Activated CD4-positive, alpha-beta T cell treated with anti-CD3 and anti-CD28 coated beads for 4 hours (primary cell): ENCODE data around the gene HSD11B1L.
"Not testable (repeated sequence)": the region's sequence is repeated elsewhere in the genome, so short reads cannot be mapped to it uniquely, and the experiment has no call there.

ENCODE experiments used
- DNase-seq, 2 donors: peaks; one replicate each; pipeline ENCODE4 v3.0.0-alpha.2; 2020

Gene HSD11B1L

DNA sequence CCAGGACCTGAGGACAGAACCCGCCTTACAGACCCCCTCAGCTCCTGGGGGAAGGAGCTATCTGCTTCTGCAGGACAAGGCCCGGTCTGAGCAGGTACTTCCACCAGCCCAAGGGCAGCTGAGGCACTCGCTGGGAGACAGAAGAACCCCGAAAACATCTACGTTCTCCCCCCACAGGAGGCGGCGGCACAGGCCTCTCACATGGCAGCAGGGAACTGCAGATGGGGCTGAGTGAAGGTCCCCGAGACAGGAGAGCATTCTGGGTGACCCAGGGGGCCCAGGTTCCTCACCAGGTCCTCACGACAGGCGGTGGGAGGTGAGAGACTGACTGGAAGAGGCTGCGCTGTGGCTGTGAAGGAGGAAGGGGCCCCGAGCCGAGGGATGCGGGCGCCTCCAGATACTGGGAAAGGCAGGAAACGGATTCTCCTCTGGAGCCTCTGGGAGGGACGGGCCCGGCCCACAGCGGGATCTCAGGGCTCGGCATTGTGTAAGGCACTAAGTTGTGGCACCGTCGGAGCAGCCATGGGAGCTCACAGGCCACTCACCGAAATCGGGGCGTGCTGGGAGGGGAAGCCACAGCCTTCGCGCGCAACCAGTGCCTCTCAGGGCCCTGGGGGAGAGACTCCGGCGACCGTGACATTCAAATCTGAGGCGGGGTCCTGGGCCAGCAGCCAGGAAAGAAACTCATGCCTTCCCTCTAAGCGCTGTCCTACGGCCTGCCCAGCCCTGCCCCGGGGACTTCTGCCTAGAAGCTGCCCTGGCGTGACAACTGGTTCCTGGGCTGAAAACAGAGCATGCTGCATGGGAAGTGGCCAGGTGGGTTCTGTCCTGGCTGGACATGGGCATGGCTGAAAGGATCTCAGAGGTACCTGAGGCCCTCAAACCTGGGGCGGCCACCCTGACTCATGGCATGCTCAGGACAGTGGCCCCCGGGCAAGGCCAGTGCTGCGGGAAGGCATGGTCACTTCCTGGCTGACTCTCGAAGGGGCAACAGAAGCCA lies 23.3 kb downstream of the HSD11B1L start:
- DNase-seq = no peak

DNA sequence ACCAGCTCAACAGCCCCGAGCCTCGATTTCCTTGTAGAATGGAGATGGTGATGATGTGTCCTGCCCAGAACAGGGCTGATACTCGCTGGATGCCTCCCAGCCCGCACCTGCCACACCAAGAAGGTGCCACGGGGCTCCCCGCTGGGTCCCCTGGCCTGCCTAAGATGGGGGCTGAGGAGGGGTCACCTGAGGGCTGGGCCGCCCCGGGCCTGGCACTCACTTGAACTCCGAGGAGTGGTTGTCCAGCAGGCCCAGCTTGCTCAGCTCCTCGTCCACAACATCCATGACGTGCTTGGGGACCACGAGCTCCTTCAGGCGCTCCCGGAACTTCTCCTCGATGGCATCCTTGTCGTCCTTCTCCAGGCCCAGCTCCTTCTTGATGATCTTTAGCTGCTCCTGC lies 24.7 kb downstream of the HSD11B1L start:
- DNase-seq = no peak

DNA sequence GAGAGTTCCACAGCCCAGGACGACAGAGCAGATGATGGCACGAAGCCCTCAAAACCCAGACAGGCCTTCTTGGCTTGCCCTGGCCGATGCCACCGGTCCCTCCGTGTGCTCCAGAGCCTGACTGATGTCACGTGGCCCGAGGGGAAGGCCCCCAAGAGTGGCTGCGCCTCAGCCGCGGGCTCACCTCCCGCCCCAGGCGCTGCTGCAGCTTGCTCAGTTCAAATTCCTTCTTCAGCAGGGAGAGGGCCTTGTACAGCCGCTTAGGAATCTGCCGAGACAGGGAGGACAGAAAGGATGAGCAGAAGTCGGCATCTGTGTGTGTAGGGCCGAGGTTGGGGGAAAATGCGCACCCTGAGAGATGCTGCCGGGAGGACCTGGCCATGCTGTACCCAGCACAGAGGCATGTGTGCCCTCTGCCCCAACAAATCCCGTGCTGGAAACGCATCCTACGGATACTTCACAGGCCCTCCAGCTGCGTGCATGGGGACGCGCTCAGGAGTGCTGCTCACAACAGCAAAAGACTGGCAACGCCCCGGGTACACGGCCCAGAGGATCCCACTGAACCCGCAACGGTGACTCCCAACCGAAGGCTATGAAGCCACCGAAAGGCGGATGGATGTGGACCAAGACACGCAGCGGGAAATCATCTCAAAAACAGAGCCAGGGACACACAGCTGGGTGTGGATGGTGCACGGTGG lies 26.2 kb downstream of the HSD11B1L start:
- no peak for DNase-seq

DNA sequence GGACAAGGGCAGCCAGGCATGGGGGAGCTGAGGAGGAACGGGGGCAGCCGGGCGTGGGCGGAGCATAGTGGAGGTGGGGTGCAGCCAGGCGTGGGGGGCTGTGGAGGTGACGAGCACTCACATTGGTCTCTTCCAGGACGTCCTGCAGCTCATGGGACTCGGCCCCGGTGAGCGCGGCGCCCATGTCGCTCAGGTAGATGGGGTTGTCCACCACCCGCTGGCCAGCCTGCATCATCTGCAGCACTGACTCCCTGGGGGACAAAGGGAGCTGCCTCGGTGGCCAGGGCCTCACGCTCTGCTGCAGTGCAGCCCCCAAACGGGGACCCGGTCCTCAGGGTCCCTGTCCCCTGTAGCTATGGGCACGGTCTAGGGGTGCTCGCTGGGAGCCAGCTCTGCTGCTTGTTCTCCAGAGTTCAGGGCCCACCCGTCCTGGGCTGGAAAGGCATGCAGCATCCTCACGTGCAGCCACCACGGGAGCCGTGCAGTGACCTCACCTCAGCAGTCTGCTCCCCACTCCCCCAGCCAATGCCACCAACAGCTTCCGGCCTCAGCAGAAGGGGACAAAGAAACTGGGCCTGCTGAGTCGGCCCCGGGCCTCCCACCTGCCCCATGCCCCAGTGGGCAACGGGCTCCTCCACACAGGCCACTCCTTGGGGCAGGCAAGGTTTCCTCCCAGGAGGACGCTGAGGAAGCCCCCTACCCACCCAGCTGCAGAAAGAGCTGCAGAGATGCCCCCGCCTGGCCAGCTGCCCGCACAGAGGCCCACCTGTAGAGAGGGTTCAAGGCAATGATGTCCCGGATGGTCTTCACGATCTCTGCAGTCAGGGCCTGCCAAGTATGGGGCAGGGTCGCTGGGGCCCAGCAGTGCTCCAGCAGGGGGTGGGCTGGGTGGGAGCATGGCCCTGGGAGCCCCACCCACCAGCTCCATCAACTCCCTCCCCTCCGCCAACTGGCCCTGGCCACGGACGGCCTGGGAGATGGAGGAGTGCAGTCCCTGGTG lies 27.0 kb downstream of the HSD11B1L start:
- DNase-seq = no peak

GRCh38 chr19:5711025-5711424 lies 30.2 kb downstream of the HSD11B1L start:
- no peak for DNase-seq

DNA sequence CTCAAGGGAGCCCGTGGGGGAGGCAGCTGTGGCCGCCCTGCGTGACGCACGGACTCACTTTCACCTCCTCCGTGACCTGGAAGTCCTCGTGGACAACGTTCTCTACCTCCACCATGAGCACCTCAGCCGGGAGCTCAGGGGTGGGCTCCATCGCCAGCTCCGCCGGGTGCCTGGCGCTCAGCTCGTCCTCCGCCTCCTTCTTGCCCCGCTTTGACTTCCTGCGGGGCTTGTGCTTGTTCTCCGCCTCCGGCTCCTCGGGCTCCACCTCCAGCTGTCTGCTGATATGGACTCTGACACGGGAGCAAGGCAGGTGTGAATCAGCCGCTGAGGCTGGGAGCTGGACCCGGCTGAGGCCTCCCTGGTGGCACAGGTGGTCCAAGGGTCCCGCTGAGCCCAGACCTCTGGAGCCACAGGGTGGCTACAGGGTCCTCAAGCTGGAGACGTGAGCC lies 30.9 kb downstream of the HSD11B1L start:
- DNase-seq = no peak

GRCh38 chr19:5713228-5713627 lies 32.4 kb downstream of the HSD11B1L start:
- no peak for DNase-seq

GRCh38 chr19:5714816-5715215 lies 34.0 kb downstream of the HSD11B1L start:
- DNase-seq = no peak

GRCh38 chr19:5717215-5717935 lies 36.5 kb downstream of the HSD11B1L start:
- no peak for DNase-seq

GRCh38 chr19:5718037-5718578 lies 37.3 kb downstream of the HSD11B1L start:
- peak; percentile 38 to 48 for DNase-seq

- DNase-seq = peak; percentile 60 to 62
These were observed 37.9 kb downstream of the HSD11B1L start for GRCh38 chr19:5718579-5719273.

- DNase-seq = no peak
These were observed 38.6 kb downstream of the HSD11B1L start for GRCh38 chr19:5719274-5719960.

DNA sequence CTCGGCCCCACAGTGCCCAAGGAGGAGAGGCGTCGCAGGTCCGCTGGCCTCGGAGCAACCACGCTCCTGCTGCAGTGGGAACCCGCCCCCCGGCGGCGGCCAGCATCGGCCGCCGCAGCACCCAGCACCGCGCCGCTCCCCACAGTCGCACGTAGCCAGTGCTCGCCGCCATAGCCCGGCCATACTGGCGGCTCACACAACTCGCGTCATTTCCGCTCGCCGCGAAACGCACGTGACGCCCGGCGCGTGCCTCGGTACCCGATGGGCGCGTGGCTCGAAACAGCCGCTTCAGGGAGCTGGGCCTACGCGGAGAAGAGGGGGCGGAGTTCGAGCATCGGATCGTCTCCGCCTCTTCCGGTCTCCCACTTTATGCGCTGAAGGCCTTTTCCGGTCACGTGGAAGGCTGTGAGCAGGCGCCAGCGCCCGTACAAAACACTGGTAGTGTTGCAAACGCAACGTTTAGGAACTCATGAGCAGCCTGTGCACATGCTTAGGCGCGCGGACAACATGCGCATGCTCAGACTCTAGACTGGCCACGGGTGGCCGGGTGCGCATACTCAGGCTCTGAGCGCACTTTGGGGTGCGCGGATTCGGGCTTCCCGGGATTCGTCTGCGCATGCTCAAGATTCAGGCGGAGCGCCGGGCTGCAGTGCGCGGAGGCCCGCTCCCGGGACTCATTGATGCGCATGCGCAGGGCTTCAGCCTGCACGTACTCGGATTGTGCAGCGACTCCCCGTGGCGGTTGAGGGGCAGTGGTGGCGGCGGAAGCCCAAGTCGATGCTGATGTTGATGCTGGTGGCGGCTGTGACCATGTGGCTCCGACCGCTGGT lies 39.3 kb downstream of the HSD11B1L start, which contains the start of the genes CATSPERD and LONP1:
Gene CATSPERD, plus strand, starts transcription at position 677 of the 830 bp plus-strand sequence. Its CDS starts 101 bp downstream, at position 778.
Gene LONP1, minus strand, starts transcription at position 186 of the 830 bp plus-strand sequence. Its CDS starts 14 bp downstream, at position 172.
- DNase-seq = peak; percentile 97 to 99

DNA sequence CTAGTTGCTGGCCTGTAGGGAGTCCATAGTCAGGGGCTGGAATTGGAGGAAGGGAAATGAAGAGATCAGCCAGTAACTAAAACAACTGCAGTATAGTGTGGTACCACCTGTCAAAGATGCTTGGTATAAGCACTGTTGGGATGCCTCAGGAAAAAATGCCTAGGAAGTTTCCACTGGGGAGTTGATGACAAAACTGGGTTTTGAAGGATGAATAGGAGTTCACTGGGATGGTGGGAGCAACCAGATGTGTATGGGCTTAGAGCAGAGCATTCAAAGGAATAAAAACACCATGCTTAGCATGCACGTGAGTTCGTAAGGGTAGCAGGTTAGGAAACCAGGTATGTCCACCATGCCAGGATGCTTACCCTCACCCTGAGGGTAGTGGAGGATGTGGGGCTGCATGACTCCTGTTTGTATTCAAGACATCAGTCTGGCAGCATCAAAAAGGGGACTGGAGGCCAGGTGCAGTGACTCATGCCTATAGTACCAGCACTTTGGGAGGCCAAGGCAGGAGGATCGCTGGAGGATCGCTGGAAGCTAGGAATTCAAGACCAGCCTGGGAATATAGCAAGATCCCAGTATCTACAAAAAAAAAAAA lies 46.7 kb downstream of the HSD11B1L start:
- DNase-seq = no peak

GRCh38 chr19:5733172-5733571 lies 52.3 kb downstream of the HSD11B1L start:
- not testable (repeated sequence) for DNase-seq
